Tongue (tissue), 2 donors: ENCODE results near the gene NPC2. TPM values are rescaled to one million over a fixed set of nuclear protein-coding genes. Genes with fewer than 3 reads are reported as not detected.
A peak's percentile ranks its signal among the peaks of the same experiment; 100 is the strongest.

Source experiments
- DNase-seq: peaks from one replicate; pipeline ENCODE4 v3.0.0-alpha.2; 2015
- total RNA-seq: library from RNA; depleted of rRNA; stranded (reverse); fragments of >200 nt; gene quantifications from one replicate; pipeline ENCODE4 v1.2.3, GENCODE V29; 2014

The NPC2 gene
- total RNA-seq, 1 donor from 2014 or later = 67.7 TPM

DNA sequence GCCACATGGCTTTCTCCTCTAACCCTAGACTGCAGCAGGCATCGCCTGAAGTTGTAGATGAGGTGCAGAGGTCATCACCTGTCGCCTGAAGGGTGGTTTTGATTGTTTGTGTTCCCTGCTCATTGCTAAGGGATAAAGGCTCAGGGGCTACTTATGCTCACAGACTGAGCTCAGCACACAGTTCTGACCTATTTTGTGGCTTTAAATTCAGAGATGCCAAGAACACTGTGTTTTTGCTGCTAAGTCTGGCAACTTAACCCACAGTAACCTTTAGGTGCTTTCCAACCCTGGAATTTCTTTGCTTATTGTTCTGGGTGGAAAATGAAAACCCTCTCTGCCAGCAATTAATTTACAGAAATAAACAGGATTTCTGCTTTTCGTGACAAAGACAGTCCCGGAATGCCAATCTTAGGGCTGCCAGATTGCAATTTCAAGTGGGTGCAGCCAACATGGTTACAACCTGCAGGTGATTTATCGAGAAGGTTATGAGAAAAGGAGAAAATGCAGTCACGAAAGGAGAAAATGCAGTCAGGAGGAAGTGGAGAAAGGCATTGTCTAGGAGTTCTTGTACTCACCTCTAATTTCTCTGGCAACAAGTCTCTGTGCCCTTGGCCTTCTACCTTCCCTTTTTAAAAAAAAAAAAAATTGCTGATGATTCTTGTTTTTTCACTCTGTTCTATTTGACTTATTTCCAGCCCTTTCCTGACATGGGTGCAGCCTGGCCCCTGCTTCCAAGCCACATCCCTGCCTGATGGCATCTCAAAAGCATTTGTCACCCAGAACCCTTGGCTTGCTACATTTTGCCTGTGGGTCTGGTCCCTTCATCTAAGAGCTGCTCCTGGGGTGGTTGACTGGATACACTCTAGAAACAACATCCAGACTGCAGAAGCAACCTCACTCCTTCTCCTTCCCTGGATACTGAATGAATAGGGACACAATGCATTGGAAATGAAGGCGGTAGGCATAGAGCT is 23.3 kb downstream of the NPC2 start:
- DNase-seq = no peak

DNA sequence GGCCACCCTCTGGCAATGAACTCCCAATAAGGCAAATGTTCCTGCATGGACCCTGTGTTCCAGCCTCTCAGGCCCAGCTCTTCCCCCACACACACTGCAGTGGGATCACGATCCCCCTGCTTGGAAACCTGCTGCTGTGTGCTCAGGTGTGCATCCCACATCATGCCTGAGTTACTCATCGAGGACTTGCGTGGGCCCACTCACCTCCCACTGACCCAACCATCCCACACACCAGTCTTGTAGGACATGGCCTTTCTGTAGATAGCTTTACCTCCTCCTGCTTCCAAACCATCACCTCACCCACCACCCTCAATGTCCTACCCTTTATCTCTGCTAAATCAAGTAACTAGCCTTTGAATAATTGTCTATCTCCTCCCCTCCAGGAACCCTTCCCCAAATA is 24.6 kb downstream of the NPC2 start:
- no peak for DNase-seq

DNA sequence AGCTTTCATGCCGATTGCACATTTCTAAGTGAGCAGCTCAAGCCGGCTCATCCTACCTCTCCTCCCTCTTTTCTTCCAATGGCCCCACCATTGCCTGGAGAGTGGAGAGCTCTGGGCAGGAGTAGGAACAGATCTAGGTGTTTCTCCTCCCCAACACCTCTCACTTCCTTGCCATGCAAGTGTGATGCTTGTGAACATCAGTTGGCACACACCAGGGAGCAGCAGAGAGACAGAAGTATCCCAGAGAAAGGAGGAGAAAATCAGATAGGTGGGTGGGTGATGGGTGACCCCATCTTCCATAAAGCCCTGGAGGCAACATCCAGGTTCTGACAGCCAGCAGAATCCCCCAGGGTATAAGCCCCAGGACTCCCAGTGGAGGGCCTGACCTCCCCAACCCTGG is 27.8 kb downstream of the NPC2 start:
- no peak for DNase-seq

DNA sequence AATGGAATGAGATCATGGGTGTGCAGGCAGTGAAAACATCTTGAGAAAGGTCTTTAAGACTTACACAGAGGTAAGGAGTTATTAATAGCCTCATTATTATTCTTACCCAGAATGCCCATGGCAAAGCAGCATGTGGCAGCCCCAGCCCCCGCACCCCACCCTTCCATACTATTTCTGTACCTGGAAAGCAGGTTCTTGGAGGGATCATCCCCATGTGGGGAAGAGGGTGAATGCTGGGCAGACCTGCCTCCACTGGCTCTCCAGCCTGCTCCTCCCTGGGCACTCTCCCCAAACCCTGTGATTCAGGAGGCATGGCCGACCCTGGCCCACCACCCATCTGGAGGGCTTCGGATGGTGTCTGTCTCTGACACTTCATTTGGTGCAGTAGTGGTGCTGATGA is 28.3 kb downstream of the NPC2 start:
- DNase-seq = no peak

DNA sequence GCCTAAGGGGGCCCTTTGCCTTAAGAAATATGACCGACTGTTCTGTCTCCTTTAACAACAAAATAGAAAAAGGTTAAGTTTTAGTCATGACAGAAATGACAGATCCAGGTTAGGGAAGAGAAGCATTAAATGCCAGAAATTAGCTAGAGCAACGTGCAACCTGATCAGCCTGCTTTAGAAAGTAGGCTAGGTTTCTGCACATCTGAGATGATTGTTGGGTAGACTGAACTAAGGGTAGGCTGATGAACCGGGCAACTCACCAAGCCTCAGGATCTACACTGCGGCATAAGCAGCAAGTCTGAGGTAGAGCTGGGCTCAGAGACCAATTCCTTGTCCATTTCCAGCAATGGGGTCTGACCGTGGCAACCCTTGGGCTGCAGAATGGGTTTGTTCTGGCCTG is 29.4 kb downstream of the NPC2 start:
- DNase-seq = no peak

DNA sequence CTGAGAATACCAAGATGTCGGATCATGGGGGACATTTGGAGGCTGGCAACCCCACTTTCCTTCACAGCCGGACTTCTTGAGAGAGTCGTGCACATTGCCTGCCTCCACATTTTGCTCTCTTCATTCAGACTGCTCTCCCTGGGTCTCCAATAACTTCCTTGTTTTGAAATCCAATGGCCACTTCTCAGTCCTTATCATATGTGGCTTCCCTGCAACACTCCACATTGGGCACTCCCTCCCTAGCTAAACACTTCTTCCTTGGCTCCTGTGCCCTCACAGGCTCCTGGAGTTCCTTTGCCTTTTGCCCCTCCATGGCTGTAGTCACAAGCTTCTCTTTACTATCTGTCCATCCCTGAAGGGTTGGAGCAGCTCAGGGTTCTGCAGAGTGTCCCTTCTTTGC is 30.1 kb downstream of the NPC2 start:
- DNase-seq = no peak

DNA sequence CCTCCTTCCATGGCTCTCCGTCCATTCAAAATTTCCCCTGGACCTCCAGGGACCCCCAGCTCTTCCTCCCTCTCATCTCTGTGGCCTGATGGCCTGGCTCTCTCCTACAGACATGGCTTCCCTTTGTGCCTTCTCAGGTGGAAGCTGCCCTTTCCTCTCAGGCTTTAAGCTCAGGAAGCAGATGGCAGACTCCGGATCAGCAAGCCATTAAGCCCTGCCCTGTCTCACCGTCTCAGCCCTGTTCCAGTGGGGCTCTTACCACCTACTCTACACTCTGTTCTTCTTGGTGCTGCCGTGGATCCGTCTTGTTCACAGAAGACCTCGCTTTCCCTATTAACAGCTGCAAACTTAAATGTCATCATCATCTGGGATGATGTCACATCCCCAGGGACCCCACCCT is 33.1 kb downstream of the NPC2 start:
- DNase-seq = no peak

DNA sequence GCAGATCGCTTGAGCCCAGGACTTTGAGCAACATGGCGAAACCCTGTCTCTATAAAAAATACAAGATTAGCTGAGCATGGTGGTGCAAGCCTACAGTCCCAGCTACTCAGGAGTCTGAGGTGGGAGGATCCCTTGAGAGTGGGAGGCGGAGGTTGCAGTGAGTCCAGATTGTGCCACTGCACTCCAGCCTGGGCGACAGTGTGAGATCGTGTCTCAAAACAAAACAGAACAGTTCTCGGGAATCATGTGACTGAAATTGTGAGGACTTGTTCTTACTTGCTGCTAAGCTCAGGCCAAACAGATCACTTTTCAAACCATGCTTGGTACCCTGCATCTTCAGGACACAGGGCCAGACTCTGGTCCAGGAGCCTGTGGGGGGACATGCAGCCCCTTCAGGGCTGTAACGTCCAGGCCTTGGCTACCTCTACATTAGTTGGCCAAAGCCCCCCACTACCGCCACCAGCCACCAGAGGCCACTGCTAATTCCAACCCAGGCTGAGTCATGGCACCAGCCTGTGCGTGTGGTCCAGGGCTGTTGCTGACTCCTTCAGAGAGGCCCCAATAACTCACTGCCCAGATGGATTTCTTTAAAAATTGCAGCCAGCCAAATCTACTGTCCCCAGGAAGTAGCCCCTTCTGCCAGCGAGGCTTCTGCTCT is 33.7 kb downstream of the NPC2 start:
- peak; percentile 3 for DNase-seq

DNA sequence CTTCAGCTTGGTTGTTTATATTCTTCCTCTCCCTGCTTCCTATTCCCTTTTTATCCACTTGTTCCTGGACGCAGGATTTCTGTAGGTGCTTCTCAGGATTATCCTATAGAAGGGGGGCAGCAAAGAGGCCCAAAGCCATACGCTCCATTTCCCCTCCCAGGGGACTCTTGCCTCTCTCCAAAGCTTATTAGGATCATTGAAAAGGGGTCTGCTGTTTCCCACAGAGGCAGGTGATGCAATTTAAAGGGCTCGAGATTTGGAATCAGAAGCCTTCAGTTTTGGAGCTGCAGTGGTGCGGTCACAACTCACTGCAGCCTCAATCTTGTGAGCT is 35.6 kb downstream of the NPC2 start:
- no peak for DNase-seq

DNA sequence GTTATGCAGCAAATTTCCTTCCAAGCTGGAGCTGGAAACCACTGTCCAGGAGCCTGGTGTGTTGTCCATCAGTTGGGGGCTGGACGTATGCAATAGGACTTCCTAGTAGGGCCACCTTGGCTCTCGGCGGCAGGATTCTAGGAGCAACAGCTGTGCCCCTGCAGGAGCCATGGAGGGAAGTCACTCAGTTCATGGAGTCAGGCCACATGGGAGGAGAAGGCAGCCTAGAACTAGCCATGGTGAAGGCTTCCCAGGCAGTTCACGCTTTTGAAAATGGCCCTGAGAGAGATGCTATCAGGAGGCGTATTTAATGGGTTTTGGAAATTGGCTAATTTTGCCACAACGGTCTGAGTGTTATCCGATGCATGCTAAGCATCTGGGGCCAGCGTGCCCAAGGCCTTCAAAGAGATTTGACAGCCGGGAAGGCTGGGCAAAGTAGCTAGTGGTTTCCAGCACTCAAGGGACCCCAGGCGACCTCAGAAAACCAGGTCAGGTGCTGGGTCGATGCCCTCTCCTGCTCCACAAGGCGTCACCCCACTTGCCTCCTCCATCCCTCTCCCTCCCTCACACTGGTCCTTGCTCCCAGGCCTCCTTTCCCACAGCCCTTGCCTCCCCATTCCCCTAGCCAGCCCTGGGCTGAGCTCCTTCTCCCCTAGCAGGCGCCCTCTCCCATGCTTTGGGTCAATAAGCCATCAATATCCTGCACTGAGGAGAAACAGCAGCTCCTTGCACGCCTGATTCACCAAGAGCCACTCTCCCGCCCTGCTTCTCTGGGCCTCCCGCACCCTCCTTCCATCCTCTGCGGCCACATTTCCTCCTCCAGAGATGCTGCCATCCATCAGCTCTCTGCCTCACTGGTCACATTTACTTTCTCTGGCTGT is 36.2 kb downstream of the NPC2 start:
- DNase-seq = no peak

DNA sequence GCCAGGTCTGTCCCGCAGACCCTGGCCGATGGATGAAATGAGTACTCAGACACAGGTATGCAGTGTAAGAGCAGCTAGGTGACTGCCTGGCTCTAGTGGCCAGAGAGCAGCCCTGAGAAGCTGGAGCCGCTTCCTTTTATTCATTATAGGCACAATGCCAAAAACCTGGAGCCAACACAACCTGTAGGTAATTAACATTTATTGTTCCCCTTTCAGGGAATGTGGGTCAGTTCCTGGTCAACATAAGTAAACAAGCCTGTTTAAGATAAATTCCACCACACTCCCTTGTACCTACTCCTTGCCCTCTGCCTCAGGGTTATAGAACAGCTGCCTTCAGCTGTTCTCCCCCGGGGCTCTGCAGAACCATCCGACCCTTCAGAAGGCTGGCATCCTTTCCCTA is 38.7 kb downstream of the NPC2 start:
- peak; percentile 29 for DNase-seq

DNA sequence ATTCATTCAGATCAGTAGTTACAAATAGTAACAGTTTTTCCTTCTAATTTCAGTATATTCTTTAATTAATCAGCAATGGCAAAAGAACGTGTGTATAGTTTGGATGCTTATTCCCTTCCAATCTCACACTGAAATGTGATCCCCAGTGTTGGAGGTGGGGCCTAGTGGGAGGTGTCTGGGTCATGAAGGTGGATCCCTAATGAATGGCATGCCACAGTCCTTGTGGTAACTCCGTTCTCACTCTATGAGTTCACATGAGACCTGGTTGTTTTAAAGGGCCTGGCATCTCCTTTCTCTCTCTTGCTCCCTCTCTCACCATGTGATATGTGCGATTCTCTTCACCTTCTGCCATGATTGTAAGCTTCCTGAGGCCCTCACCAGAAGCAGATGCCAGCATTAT is 48.2 kb downstream of the NPC2 start:
- no peak for DNase-seq

DNA sequence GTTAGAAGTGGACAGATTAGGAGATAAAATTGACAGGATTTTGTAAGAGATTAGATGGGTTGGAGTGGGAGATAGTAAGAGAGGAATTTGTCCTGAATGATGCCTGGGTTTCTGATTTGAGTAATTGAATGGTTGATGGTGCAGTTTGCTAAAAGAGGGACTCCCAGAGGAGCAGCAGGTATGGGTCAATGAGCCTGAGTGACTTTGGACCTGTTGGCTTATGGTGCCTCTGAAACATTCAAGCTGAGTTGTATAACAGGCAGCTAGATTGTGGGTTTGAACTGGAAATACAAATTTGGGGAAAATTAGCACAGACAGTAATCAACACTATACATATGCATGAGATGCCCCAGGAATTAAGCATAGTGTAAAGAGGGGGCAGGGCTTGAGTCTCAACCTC is 50.3 kb downstream of the NPC2 start:
- DNase-seq = no peak

DNA sequence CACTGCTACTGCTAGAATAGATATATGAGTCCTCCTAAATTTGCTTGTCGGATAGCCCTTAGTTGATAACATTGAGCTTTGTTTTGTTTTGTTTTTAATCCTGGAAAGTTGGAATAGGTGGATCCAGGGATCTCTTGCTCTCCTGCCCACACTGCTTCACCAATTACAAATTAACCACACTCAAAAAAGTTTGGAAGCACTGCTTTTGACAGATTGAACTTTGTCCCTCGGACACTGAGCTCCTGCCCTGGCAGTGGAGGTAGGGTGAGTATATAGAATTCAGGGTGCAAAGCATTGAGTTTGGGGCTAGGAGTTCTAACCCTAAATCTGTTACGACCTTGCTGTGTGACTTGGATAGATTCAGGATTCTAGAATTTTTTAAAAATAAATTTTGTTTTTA is 52.0 kb downstream of the NPC2 start:
- DNase-seq = no peak

DNA sequence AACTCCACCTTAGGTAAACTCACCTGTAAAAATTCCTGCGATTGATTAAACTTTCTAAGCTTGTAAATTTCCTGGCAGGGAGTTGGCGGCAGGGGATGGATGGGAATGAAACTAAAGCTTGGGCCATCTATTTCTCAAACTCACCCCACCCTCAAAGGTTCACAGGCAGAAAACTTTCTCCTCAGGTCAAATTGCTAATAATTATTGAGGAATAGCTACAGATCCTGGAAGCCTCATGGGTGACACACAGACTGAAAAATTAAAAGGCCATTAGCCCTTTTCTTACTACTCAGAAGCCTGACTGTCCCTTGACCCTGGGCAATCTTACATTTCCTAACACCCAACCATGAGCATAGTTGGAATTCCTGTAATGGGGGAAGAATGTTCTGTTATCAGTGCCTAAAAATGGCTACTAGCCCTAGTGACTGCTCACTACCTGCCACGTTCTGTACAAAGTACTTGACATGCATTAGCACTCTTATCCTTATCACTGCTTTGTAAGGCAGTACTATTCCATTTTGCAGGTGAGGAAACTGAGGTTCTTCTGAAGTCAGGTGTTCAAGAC is 54.7 kb downstream of the NPC2 start:
- no peak for DNase-seq

DNA sequence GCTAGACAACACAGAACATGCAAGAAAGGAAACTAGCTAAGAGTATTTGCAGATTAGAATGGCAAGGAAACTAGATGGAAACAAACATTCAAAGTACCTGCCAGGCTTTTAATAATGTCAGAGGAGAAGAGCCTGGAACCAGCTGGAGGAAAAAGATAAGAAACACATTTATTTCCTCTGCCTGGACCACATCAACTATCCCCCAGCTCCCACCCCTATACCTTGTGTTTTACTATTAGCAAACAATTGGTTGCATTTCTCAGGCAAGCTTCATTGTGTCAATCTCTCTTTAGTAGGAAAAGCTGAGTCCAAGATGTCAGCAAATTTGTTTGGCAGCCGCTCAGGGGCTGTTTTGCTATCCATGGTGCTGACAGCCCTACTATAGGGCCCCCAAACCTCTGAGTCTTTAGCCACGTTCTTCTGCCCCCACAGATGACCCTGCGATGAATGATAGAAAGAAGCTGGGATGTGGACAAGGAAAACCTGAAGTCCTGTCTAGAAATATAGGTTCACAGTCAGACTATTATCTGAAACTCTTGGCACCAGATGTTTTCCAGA is 55.5 kb downstream of the NPC2 start:
- DNase-seq = peak; percentile 13

DNA sequence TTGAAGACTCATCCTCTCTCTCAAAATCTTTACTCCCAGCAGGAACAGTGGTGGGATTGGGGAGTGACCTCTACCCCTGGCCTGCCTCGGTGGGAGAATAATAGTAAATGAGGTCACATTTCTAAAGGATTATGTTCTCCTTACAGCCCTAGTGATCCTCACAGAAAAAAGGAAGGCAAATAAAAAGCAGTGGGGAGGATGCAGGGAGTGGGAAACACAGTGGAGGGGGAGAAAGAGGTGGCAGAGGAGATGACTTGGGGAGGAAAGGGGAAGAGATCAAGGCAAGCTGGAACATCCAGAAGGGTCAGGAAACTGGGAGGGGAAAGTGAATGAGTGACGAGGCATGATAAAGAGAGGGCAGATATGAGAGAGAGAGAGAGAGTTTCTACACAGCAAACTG is 58.8 kb downstream of the NPC2 start:
- DNase-seq = no peak

DNA sequence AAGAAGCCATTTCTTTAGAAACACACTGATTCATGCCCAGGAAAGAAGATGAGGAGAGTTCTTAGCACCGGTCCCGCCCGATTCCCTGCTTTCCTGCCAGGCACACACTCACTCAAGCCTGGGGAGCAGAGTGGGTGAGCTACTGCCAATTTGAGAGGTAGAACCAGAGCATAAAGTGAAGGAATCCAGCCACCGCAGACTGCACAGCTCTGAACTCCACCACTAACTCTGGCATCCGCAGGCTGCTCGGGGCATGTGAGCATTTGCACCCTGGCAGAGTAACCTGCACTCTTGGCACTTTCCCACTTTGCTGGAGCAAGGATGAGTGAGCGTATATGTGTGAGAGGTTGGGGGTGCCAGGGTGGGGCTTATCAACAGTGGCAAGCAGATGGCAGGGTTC is 63.1 kb downstream of the NPC2 start:
- DNase-seq = no peak
